A204.1 (cell line): Measurements from ENCODE around the gene GGN.
"Not testable (repeated sequence)": the region's sequence is repeated elsewhere in the genome, so short reads cannot be mapped to it uniquely, and the experiment has no call there.

Experiments used
- FAIRE-seq: peaks from 2 replicates; lab custom pipeline; 2012; peaks lifted over from hg19 to GRCh38; lab: Jason Lieb, UNC

Gene GGN, protein sequence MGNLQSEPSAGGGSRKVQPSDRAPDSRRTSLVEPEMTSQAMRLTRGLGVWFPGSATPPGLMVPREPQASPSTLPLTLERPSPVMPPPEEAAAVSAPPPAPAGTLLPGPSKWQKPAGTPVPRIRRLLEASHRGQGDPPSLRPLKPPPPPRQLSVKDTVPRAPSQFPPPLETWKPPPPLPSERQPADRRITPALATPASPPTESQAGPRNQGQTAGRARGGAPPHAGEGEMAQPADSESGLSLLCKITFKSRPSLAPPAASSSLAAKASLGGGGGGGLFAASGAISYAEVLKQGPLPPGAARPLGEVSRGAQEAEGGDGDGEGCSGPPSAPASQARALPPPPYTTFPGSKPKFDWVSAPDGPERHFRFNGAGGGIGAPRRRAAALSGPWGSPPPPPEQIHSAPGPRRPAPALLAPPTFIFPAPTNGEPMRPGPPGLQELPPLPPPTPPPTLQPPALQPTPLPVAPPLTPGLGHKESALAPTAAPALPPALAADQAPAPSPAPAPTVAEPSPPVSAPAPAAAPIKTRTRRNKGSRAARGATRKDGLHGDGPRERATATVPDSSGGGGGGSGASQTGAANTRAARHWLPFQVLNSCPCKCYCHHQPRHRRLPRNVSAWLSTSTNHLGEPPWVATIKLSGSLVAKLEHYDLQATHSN

DNA sequence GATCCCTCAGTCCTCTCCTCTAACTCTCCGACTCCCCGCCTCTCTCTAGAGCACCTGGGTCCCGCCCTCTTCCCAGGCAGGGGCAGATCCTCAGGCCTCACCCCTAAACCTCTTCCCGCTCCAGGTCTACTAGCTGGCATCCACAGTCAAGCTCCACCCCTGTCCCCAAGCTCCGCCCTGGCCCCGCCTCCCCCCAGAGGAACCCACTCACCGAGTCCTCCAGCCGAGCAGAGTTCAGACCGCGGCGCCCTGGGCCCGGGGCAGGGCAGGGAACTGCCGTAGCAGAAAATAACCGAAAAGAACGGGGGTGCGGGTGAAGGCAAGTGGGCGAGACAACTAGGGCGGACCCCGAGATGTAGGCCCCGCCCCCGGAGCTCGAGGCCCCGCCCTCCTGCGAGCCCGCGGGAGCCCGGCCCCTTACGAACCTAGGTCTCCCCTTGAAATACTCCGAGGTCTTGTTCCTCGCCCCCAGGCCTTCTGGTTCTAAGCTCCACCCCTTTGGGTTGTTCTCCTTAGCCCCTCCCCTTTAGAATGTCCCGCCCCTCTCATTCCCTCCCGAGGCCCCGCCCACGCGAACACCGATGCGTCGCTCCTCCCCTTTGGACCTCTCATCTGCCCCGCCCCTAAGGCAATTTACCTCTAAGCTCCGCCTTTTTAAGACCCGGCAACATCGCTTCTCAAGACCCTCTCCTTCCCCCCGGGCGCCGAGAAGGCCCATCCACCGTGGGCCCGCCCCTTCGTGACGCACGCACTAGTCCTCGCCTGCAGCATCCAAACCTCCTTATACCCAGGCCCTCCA lies at the start of gene GGN:
Gene GGN (minus strand): TSS at position 485 of the 799 bp plus-strand sequence. CDS start 773 bp downstream, outside the sequence.
- no peak for FAIRE-seq

DNA sequence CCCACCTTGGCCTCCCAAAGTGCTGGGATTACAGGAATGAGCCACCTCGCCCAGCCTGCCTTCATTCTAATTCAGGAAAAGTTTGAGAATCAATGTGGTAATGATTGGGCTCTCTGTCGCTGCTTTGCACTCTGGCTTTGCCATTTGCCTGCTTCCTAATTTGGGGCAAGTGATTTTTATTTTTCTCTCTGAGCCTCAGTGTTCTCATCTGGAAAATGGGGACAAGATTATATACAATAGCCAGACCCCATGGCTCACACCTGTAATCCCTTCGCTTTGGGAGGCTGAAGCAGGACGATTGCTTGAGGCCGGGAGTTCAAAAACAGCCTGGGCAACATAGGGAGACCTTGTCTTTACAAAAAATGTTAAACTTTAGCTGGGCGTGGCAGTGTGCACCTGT lies 49.5 kb upstream of the GGN start:
- FAIRE-seq, result no peak

DNA sequence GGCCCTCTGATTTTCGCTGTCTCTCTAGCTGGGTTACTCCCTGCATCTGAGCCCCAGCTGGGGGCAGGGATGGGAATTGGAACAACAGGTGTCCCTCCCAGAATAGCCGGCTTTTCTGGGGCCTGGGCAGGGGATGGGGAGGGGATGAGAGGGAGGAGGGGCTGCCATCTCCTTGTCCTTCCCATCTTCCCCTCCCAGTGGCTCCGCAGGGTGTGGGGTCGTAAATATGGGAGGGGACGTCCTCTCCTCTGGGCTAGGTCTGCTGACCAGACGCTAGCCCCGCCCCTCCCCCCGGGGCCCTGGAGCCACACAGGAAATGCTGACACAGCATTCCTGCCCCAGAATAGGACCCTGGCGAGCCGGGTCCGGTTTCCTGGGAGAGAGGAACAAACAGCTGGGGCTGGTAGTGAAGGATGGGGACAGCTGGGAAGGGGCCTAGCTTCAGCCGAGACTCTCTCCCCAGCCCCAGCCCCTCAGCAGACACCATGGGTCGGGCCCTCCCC lies 46.8 kb upstream of the GGN start:
- FAIRE-seq, result no peak

DNA sequence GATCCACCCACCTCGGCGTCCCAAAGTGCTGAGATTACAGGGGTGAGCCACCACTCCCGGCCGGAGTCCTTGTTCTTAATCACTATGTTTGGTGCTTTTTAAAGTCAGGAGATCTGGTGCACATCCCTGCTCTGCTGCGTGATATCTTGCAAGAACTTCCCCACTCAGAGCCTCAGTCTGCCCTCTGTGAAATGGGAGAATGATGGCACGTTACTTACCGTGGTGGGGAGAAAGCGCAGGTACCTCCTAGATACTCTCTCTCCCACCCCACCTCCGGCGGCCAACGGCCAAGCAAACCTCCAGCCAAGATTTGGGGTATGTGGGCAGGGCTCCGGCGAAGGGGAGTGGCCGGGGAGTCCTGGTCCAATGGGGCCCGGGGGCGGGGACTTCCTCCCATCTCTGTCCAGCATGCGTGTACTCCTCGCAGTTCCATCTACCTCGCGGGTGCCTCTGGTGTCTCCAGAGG lies 45.5 kb upstream of the GGN start, which contains the start of gene RYR1:
Gene RYR1 (plus strand): TSS at position 424 of the 466 bp plus-strand sequence. CDS start 139 bp downstream, outside the sequence.
- FAIRE-seq, result no peak

DNA sequence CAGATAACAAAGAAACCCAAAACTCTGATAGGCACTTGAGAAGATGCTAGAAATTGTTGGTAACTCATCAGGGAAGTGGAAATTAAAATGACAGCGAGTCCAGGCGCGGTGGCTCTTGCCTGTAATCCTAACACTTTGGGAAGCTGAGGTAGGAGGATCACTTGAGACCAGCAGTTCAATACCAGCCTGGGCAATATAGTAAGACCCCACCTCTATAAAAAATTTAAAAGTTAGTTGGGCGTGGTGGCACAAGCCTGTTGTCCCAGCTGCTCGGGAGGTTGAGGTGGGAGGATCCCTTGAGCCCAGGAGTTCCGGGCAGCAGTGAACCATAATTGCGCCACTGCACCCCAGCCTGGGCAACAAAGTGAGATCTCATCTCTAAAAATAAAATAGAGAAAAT lies 43.1 kb upstream of the GGN start:
- FAIRE-seq, result no peak

DNA sequence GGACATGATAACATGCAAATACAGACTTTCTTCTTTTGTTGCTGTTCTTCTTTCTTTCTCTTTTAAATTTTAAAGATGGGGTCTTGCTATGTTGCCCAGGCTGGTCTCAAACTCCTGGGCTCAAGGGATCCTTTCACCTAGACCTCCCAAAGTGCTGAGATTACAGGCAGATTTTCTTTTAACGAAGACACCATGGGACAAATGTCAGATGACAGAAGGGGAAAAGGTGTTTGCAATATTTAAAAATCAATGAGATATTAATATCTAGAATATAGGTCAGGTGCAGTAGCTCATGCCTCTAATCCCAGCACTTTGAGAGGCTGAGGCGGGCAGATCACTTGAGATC lies 42.0 kb upstream of the GGN start:
- FAIRE-seq, result no peak

DNA sequence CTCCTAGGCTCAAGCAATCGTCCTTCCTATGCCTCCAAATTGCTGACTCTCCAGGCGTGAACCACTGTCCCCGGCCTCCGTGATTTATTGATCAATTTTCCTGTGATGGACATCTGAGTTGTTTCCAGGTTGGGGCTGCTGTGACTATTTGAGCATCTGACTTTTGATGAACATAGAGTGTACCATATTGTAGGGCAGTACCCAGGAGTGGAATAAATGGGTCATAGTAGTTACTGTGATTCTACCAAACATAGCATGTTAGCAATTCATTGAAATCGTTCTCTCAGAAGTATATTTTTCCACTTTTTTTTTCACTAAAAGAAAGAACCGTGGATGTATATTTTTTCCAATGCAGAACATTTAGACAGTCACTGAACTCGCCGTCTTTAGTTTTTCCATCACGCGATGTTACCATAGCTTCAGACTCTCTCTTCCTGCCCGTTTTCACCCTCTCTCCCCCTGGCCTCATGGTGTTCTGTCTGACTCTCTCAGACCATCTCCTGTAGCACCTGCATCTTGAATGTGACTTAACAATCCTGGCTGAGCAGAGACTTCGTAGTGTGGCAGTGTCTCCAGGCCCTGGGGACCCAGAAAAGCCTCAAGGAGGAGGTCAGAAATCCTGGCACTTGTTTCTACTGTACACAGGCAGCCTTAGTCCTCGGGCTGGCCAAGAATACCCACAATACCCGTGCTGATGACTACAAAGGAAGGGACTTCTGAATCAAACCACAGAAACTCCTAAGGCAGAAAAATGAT lies 41.4 kb upstream of the GGN start:
- FAIRE-seq, result no peak

DNA sequence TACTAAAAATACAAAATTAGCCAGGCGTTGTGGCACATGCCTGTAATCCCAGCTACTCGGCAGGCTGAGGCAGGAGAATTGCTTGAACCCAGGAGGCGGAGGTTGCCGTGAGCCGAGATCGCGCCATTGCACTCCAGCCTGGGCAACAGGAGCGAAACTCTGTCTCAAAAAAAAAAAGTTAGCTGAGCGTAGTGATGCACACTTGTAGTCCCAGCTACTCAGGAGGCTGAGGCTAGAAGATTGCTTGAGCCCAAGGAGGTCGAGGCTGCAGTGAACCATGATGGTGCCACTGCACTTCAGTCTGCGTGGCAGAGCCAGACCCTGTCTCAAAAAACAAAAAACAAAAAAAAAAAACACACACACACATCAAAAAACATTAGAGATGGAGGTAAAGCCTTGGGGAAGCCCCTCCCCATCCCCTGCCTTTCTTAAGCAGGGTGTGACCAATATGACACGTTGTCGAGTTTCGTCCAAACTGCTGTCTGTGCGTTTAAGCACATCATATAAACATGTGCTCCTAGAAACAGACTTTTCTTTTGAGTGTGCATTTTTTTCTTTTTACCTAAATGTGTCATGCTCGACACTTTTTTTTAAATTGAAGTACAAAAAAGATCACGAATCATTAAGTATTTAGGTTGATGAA lies 39.3 kb upstream of the GGN start:
- not testable (repeated sequence) for FAIRE-seq

DNA sequence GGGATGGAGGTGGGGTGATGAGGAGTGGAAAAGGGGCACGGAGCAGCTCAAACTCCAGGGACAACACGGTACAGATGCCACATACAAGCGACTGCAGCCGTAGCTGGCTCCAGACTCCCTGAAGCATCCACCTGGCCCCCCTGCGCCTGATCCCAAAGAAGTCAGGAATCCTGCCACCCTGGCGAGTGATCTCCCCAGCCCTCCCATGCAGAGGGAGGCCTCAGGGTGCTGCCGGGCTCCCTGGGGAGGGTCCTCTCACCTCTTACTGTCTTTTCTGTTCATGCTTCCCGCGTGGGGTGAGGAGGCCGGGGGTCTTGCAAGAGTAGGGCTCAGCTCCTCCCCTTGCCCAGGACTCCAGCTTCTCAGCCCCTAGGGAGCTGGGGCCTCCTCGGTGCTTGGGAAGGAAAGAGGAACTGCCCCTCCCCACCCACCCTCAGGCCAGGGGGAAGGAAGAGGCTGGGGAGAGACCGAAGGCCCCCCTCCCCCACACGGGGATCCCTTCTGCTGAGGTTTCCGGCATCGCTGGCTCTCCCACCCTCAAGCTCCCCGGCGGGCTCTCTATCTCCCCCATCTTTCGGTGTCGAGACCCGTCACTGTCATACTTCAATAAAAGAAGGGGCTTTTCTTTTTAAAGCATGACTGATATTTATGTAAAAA lies 38.1 kb upstream of the GGN start, which contains the start of gene RASGRP4:
Gene RASGRP4 (minus strand): TSS at position 410 of the 657 bp plus-strand sequence. CDS start 128 bp downstream, at position 282.
- FAIRE-seq, result no peak

DNA sequence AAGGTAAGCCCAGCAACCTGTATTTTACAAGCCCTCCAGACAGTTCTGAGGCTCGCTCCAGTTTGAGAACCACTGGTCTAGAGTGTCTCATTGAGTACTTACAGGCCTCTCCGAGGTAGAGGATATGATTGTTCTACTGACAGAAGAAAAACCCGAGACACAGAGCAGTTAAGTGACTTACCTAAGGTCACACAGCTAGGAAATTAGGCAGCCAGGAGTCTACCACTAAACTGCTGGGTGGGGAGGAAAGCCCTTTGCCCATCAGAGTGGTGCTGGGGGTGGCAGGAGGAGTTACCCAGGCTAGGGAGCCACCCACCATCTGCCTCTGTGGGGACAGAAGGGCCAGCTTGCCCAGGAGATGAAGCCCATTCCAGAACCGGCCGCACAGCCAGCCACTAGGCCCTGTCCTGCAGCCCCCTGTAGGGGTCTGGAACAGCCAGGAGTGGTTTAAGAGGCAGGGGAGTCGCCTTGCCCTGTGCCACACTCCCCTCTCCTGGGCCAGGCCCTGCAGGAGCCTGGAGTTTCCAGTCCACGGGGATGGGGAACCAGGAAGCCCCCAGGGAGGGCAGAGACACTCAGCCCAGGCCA lies 37.5 kb upstream of the GGN start:
- no peak for FAIRE-seq

DNA sequence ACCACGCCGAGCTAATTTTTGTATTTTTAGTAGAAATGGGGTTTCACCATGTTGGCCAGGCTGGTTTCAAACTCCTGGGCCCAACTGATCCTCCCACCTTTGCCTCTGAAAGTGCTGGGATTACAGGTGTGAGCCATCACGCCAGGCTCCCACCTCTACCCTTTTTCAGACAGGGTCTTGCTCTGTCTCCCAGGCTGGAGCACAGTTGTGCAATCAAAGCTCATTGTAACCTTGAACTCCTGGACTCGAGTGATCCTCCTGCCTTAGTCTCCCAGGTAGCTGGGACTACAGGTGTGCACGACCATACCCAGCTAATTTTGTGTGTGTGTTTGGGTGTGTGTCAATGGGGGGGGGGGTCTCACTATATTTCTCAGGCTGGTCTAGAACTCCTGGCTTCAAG lies 36.4 kb upstream of the GGN start:
- no peak for FAIRE-seq

DNA sequence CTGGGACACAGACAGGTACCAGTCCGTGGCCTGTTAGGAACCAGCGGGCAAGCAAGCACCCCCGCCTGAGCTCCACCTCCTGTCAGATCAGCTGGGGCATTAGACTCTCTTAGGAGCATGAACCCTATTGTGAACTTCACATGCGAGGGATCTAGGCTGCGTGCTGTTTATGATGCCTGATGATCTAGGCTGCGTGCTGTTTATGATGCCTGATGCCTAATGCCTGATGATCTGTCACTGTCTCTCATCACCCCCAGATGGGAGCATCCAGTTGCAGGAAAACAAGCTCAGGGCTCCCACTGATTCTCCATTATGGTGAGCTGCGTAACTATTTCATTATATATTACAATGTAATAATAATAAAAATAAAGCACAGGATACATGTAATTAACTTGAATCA lies 34.6 kb upstream of the GGN start:
- FAIRE-seq, result no peak

DNA sequence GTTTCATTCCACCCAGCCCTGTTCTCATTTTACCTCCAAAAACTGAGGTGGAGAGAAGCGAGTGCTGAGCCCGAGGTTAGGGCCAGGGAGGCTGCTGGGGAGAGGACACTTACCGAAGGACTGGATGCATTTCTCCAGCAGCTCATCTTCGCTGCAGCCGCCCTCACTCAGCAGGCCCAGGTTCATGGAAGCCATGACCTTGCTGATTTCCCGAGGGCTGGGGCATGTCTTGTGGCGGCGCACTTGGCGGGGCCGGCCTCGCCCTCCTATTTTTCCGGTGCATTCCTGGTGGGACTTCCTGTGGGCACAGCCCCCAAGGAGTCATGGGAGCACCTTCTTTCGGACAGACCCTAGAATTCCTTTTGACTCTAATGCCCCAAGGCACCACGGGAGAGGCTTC lies 34.0 kb upstream of the GGN start:
- FAIRE-seq, result no peak

DNA sequence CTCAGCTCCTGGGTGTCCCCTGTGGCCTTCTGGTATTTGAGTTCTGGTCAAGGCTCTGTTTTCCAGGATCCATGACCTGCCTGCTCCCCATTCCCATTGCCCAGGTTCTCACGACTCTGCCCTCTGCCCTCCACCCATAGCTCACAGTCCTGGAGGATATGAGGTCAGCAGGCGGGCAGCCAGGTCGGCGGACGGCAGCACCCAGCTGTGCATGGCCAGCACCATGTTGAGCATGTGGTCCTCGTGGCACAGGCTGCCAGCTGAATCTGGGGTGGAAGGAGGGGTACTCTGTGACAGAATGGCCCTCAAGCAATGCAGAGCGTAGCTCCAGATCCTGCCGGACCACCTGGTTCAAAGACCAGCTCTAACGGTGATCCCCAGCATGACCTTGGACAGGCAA lies 33.1 kb upstream of the GGN start:
- no peak for FAIRE-seq

DNA sequence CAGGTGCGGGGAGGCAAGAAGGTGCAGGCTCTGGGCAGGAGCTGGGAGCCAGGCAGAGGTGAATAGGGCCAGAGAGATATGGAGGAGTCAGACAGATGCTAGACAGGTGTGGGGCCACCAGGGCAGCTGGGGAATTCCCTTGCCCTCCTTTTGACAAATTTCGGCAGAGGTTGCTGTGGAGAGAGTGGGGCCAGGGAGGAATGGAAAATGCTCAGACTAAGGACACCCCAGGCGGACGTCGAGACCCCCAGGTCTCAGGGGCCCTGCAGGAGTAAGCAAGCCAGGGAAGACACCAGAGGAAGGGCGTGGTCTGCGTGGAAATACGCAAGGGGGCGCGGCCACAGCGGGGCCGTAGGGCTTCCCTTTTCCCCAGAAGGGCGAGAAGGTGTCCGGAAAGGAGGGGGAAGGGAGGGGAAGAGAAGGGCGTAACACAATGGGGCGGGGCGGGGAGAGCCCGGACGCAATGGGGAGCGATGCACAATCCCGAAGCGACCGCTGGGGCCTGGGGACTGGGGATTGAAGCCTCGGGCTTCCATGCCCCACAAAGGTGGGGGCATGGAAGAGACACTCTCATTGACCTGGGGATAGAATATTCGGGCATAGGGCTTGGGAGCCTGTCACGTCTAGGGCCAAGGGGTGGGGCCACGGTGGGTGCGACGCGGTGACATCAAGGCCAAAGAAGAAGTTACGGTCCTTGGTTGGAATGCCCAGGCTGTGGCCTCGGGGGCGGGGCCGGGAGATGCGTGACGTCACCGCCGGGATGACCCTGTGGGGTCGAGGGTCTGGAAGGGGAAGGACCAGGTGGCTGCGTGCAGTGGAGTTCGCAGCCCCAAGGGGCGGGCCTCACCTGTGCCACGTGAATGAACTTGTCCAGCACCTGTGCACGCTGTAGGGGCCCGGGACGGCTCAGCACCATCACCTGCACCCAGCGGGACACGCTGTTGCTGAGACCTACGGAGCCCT lies 30.0 kb upstream of the GGN start:
- FAIRE-seq, result no peak

DNA sequence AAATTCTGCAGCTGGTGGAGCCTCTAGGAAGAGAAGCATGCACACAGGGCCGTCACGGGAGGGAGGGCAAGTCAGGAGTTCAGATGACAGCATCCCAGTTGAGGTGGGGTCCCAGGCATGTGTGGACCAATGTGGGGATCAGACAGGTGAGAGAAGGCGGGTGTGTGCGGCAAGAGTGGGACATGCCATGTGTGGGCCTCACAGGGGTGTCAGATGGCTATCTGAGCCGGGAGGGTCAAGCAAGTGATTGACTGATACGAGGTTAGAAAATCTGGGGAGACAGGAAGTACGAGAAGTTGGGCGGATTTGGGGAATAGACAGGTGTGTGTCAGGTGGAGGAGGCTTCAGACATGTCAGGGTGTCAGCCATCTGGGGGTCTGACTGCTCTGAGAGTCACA lies 29.3 kb upstream of the GGN start:
- no peak for FAIRE-seq

DNA sequence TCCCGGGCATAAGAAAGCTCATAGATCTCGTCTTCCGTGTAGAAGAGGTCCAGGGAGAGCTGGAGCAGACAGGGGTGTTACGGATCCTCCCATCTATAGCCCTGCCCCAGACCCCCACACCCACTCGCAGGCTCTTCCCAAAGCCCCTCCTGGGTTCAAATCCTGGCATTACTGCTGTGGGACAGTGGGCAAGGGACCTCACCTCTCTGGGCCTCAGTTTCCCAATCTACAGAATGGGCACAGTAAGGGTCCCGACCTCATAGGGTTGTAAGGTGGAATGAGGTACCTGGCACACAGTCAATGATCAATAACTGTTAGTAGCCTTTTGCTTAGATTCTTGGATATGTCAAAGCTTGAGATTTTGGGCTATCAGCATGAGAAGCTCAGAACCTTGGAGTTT lies 25.6 kb upstream of the GGN start:
- no peak for FAIRE-seq

DNA sequence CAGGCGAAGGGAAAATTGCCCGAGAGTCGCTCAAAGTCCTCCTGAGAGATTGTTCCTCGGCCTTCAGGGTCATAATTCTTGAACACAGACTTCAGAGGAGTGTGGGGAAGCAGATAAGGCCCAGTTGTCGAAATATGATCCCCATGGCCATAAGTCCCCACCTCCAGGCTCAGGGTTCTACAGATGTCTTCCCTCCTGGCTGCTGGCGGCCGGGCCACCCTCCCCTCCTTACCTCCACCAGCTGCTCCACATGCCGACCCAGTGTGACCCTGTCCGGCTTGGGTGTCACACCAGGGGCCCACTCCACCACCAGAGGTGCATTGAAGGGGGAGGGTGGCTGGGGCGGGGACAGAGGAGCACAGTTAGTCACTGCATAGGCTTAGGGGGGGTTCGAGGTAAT lies 25.1 kb upstream of the GGN start:
- no peak for FAIRE-seq

DNA sequence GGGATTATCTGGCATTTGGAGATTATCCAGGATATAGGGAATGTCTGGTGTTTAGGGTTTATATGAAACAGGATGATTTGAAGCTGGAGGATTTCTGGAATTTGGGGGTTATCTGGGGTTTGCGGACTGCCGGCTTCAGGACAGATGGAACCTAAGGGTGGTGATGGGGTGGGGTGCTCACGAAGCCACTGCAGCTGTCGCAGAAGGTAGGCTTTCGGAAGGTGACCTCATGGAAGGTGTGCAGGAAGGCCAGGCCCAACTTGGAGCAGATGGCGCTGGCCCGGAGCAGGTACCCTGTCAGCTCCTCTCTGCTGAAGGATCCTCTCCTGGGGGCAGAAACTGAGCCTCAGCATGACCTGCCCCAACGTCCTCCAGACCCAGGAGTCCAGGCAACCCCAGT lies 24.7 kb upstream of the GGN start:
- no peak for FAIRE-seq
